ENCODE data around the gene CASP9.
"Not testable (repeated sequence)": the region's sequence is repeated elsewhere in the genome, so short reads cannot be mapped to it uniquely, and the experiment has no call there.

CASP9 gene

DNA sequence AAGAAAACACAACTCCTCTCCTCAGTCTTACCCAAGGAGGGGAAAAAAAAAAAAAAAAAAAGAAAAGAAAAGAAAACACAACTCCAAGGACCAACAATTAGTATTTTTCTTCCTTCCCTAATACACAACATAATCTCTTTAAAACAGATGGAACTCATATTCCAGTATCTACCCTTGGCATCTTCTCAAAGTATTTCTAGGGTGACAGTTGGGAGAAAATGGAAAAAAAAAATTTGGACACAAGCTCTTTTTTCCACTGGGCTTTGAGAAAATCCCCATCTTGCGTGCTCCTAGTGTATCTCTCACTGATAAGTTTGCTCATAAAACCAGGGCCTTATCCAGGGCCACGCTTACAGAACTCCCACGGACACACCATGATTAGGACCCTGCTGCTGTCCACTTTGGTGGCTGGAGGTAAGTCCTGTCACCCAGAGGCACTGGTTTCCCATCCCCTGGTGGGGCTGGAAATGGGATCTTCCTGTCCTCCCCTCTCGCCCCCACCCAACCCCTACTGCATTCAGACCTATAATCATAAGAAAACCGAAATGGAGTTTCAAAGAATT lies 48.2 kb downstream of the CASP9 start, which contains the start of gene CELA2B:
Gene CELA2B (plus strand): TSS at position 353 of the 563 bp plus-strand sequence. CDS start 22 bp downstream, at position 375.
- Mint-ChIP-seq H3K4me3 (no peak within 1 kb of the TSS), H3K9me3 (no peaks in the 10 kb centered on the region), H3K36me3 (ENCODE audit: low read depth) (no peaks in the 10 kb centered on the region), H3K27ac (no peak within 1 kb of the TSS), H3K4me1 (no peaks in the 10 kb centered on the region), H3K27me3 (no peaks in the 10 kb centered on the region)
- DNase-seq, result no peak
- no peak for ATAC-seq

DNA sequence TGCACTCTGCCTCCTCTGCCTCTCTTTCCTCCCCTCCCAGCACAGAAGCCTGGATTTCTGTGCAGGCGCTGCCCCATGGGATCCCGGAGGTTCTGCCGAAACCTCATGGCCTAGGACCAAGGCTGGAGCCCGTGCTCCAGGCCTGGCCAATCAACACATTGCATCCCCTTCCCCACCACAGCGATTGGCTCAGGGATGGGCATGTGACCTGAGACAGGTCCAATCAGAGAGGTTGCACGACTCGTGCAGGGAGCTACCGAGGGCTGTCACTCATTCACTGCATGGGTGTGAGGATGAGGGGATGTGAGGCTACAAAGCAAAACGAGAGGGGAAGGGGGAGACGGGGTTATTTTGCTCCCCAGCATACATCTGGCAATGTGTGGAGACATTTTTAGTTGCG lies 51.4 kb downstream of the CASP9 start:
- DNase-seq (no peak), ATAC-seq (no peak)
- no peaks in the 10 kb centered on the region for H3K36me3 Mint-ChIP-seq (ENCODE audit: low read depth)
- no peaks in the 10 kb centered on the region for H3K9me3 Mint-ChIP-seq
- no peaks in the 10 kb centered on the region for H3K27me3 Mint-ChIP-seq
- H3K27ac Mint-ChIP-seq, result no peak overlapping the region
- no peak overlapping the region for H3K4me3 Mint-ChIP-seq
- no peaks in the 10 kb centered on the region for H3K4me1 Mint-ChIP-seq

DNA sequence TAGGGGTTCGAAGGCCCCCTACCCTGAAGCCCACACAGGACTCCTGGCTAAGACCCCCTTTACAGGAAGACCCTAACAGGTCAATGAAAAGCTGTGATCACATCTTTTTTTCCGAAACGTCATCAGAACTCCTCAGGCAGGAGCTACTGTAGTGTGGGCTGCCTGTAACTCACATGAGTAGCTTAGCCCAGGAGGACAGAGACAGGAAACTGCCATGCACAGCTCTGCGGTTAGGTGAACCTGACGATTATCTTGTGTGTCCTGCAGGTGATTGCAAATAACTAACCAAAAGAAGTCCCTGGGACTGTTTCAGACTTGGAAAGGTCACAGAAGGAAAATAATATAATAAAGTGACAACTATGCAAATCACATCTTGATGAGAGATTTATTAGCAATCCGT lies 52.3 kb downstream of the CASP9 start:
- not testable (repeated sequence) for H3K4me3 Mint-ChIP-seq; H3K4me1 Mint-ChIP-seq; H3K36me3 Mint-ChIP-seq (ENCODE audit: low read depth); DNase-seq; H3K27ac Mint-ChIP-seq; H3K27me3 Mint-ChIP-seq; ATAC-seq; H3K9me3 Mint-ChIP-seq

DNA sequence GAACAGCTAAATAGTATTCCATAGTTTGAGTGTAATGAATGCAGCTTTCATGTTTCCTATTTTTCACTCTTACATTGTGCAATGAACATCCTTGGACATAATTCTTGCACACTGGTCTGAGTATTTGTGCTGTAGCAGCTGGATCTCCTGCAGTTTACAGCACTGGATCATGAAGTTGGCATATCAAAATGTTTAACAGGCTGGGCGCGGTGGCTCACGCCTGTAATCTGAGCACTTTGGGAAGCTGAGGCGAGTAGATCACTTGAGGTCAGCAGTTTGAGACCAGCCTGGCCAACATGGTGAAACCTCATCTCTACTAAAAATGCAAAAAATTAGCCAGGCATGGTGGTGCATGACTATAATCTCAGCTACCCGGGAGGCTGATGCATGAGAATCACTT lies 52.9 kb downstream of the CASP9 start:
- H3K9me3 Mint-ChIP-seq; ATAC-seq; H3K27me3 Mint-ChIP-seq; H3K27ac Mint-ChIP-seq; H3K4me1 Mint-ChIP-seq; DNase-seq; H3K36me3 Mint-ChIP-seq (ENCODE audit: low read depth); H3K4me3 Mint-ChIP-seq: not testable (repeated sequence)

DNA sequence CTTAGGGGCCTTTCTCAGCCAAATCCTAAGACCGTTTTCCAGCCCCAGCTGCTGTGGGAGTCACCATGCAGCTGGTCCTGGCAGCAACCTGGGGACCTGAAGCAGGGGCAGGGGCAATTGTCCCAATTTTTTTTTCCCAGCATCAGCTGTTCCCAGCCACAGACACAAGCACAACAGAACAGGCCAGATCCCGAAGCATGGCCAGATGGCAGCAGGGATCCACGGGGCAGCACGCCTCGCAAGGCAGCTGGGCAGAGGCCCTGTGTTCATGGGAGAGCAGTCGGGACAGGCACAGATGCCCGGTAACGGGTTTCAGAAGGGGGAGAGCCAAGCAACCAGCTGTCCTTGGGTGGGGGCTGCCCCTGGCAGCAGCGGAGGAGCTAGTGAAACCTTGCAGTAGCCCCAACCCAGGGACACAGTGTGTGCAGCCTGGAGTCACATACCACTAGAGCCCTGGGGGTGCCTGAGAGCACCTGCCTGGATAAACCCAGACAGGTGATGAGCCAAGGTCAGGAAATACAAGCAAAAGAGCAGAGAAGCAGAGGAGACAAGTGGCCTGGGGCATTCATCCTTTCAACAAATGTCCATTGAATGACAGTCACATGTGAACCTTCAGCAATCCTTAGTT lies 54.1 kb downstream of the CASP9 start:
- not testable (repeated sequence) for H3K27ac Mint-ChIP-seq; H3K4me1 Mint-ChIP-seq; H3K27me3 Mint-ChIP-seq; H3K36me3 Mint-ChIP-seq (ENCODE audit: low read depth); H3K4me3 Mint-ChIP-seq; H3K9me3 Mint-ChIP-seq; DNase-seq; ATAC-seq

DNA sequence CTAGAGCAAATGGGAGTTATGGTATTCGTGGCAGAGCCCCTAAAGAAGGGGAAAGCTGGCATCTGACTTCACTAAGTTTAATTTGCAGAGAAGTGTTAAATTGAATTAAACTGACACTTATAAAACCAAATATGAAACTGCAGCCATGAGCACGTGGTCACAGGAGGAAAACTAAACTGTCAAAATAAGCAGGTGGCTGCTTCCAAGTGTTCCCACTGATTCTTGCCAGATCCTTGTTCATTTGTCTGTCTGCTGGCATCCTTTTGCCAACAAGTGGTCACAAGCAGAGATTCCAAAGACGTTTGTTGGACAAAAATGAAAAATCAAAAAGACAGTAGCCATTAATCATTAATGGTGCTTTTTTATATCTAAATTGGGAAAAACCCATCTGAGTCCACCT lies 54.7 kb downstream of the CASP9 start:
- no peak overlapping the region for H3K27ac Mint-ChIP-seq
- H3K9me3 Mint-ChIP-seq, result no peaks in the 10 kb centered on the region
- H3K36me3 Mint-ChIP-seq (ENCODE audit: low read depth), result no peaks in the 10 kb centered on the region
- ATAC-seq, result no peak
- H3K4me1 Mint-ChIP-seq, result no peaks in the 10 kb centered on the region
- DNase-seq, result no peak
- no peak overlapping the region for H3K4me3 Mint-ChIP-seq
- no peaks in the 10 kb centered on the region for H3K27me3 Mint-ChIP-seq

DNA sequence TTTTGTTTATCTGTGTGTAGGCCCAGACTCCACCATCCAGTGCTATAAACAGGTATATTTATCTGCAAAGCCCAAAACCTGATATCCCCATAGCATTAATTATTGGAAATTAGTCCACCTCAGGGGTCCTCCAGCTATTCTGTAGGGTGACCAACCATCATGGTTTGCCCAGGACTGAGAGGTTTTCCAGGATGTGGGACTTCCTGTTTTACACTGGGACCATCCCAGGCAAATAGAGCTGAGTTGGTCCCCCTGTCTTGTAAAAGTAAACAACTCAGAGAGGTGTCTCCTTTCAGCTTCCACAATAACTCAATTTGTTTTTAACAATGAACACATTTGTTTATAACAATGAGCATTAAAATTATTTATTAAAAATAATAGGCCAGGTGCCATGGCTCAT lies 55.9 kb downstream of the CASP9 start:
- no peaks in the 10 kb centered on the region for H3K36me3 Mint-ChIP-seq (ENCODE audit: low read depth)
- no peak for DNase-seq
- no peak overlapping the region for H3K27ac Mint-ChIP-seq
- ATAC-seq, result no peak
- no peaks in the 10 kb centered on the region for H3K4me1 Mint-ChIP-seq
- no peaks in the 10 kb centered on the region for H3K27me3 Mint-ChIP-seq
- no peak overlapping the region for H3K4me3 Mint-ChIP-seq
- no peaks in the 10 kb centered on the region for H3K9me3 Mint-ChIP-seq

DNA sequence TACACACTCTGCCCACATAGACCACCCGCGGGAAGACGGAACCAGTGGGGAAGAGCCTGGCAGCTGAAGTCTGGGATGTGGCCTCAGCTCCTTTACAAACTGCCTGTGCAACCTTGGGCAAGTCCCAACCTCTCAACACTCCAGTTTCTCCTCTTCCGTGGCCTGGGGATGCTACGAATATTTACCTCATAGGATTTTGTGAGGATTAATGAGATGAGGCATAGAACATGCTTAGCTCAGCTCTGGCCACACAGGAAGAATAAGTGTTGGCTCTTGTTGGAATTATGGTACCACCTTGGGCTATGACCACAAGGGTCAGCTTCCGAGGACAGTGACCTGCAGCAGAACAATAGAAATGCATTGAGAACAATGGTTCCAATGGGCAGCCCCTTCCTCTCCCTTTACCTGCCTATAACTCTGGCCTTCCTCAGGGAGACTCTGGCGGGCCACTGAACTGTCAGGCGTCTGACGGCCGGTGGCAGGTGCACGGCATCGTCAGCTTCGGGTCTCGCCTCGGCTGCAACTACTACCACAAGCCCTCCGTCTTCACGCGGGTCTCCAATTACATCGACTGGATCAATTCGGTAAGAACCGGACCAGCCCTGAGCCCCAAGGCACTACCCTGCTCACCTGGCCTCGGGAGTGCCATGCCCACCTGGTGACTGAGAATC lies 56.9 kb downstream of the CASP9 start:
- ATAC-seq; H3K4me1 Mint-ChIP-seq; H3K27me3 Mint-ChIP-seq; H3K27ac Mint-ChIP-seq; H3K4me3 Mint-ChIP-seq; DNase-seq; H3K36me3 Mint-ChIP-seq (ENCODE audit: low read depth); H3K9me3 Mint-ChIP-seq: not testable (repeated sequence)

DNA sequence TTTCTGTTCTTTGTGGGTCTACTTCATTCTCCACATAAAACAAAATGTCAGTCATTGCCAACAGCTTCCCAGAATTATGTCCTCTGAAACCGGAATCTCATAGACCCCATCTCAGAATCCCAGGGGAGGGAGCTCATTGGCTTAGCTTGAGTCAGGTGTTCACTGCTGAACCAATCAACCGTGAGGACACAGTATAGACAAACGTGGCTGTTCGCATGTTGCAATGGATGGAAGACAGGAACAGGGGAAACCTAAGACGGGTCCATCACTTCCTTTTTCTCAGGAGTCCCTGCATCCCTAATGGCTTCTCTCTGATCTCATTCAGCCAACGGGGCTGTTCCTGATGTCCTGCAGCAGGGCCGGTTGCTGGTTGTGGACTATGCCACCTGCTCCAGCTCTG lies 58.3 kb downstream of the CASP9 start:
- H3K27ac Mint-ChIP-seq, result no peak overlapping the region
- no peaks in the 10 kb centered on the region for H3K36me3 Mint-ChIP-seq (ENCODE audit: low read depth)
- H3K4me3 Mint-ChIP-seq, result no peak overlapping the region
- ATAC-seq (no peak), DNase-seq (no peak)
- no peaks in the 10 kb centered on the region for H3K4me1 Mint-ChIP-seq
- H3K9me3 Mint-ChIP-seq, result no peaks in the 10 kb centered on the region
- H3K27me3 Mint-ChIP-seq, result no peaks in the 10 kb centered on the region

DNA sequence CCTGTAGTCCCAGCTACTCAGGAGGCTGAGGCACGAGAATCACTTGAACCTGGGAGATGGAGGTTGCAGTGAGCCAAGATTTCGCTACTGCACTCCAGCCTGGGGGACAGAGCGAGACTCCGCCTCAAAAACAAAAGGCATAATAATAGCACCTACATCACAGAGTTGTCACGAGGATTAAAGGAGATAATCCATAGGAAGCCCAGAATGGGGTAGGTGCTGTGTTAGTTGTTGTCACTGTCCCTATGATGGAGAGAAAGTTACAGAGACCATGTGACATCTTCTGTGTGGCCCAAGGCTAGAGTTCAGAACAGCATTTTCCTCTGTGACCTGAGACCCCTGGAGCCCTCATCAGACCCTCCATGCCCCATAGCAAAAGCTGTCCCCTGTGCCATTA lies 60.1 kb downstream of the CASP9 start:
- ATAC-seq; H3K9me3 Mint-ChIP-seq; DNase-seq; H3K4me1 Mint-ChIP-seq; H3K27me3 Mint-ChIP-seq; H3K36me3 Mint-ChIP-seq (ENCODE audit: low read depth); H3K27ac Mint-ChIP-seq; H3K4me3 Mint-ChIP-seq: not testable (repeated sequence)

DNA sequence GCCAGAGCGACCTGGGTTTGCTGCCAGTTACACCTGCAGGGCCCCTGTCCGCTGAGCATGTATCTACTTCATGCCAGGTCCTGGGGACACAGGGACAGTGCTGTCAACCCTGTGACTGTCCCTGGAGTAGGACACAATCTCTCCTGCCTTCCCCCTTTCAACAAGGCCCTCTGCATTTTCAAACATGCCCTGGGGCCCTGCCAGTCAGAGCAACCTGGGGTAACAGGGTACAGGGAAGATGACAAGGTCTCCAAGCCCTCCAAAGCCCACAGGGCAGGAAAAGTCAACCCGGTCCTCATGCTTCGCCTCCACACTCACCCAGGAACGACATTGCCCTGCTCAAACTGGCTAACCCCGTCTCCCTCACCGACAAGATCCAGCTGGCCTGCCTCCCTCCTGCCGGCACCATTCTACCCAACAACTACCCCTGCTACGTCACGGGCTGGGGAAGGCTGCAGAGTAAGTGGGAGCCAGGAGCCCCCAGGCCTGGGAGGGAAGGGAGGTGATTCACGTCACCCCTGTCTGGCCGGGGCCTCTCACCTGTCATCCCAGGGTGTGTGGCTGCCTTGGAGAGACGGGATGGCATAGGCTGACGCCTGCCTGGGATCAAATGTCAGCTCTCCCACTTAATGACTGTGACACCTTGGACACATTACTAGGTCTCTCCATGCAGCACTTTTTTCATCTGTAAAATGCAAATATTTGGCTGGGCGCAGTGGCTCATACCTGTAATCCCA lies 60.8 kb downstream of the CASP9 start:
- ATAC-seq; H3K27ac Mint-ChIP-seq; H3K4me1 Mint-ChIP-seq; DNase-seq; H3K4me3 Mint-ChIP-seq; H3K9me3 Mint-ChIP-seq; H3K27me3 Mint-ChIP-seq; H3K36me3 Mint-ChIP-seq (ENCODE audit: low read depth): not testable (repeated sequence)

DNA sequence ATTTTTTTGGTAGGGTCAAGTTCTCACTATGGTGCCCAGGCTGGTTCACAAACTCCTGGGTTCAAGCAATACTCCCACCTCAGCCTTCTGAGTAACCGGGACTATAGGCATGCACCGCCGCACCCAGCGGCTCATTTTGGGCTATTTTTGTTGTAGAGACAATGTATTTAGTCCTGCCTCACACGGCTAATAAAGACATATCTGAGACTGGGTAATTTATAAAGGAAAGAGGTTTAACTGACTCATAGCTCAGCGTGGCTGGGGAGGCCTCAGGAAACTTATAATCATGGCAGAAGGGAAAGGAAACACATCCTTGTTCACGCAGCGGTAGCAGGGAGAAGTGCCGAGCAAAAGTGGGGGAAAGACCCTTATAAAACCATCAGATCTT lies 63.3 kb downstream of the CASP9 start:
- Mint-ChIP-seq H3K27me3 (peaks cover 2% of the 10 kb centered on the region), H3K9me3 (no peaks in the 10 kb centered on the region), H3K4me3 (no peak overlapping the region), H3K27ac (no peak overlapping the region), H3K36me3 (ENCODE audit: low read depth) (no peaks in the 10 kb centered on the region), H3K4me1 (no peaks in the 10 kb centered on the region)
- no peak for ATAC-seq
- DNase-seq, result no peak

DNA sequence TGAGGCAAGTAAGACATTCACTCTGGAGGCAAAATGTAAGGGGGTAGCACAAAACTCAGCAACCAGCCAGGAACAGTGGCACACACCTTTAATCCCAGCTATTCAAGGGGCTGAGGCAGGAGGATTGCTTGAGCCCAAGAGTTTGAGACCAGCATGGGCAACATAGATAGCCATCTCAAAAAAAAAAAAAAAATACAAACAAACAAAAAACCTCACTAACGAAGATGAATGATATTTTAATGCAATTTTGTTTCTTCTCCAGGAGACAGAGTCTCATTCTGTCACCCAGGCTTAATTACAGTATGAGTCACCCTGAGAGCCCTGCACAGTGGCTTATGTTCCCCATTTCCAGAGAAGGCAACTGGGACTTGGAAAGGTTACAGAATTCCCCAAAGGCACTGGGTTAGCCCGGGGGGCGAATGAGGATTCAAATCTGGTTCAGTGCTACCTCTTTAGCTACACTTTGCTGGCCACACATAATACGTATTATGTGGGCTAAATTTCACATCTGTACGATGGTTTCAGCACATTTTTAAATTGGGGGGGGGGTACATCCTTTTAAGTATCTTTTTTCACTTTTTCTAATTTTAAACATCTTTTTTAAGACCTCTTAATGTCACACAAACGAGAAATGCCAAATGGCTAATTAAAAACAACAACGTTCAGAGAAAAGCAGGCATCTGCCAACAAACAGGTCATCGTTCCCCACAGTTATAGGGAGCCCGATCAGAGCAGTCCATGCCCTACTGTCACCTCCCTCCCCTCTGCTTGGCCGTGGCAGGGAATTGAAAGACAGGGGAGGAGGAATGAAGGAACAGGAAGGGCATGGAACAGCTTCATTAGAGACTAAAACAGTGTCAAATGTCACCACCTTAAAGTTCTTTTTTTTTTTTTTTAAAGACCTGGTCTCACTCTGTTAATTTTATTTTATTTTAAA lies 64.0 kb downstream of the CASP9 start:
- H3K36me3 Mint-ChIP-seq (ENCODE audit: low read depth), result no peaks in the 10 kb centered on the region
- no peaks in the 10 kb centered on the region for H3K9me3 Mint-ChIP-seq
- H3K27ac Mint-ChIP-seq, result no peak overlapping the region
- DNase-seq, result no peak
- ATAC-seq, result no peak
- no peak overlapping the region for H3K4me3 Mint-ChIP-seq
- H3K4me1 Mint-ChIP-seq, result no peaks in the 10 kb centered on the region
- peaks cover 2% of the 10 kb centered on the region for H3K27me3 Mint-ChIP-seq

DNA sequence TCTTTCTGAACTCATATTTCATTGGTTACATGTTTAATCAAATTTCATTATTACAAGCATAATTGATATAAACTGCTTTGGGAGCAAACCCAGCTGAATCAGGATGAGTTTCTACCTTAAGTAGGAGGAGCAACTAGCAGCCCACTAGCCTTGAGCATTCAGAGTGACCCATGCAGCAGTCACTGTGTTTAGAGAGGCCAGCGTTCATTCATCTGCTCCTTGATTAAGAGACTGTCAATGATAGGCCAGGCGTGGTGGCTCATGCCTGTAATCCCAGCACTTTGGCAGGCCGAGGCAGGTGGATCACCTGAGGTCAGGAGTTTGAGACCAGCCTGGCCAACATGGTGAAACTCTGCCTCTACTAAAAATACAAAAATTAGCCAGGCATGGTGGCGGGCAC lies 65.6 kb downstream of the CASP9 start:
- not testable (repeated sequence) for H3K36me3 Mint-ChIP-seq (ENCODE audit: low read depth); H3K9me3 Mint-ChIP-seq; ATAC-seq; DNase-seq; H3K27me3 Mint-ChIP-seq; H3K27ac Mint-ChIP-seq; H3K4me1 Mint-ChIP-seq; H3K4me3 Mint-ChIP-seq

All from activated naive CD8-positive, alpha-beta T cell treated with anti-CD3 and anti-CD28 coated beads, Interleukin-2, amount 50 U/mL, for 24 hours (primary cell).